Esophagus squamous epithelium (tissue), 5 donors: Measurements from ENCODE around the gene TTC23L. TPM values are rescaled to one million over a fixed set of nuclear protein-coding genes. Genes with fewer than 3 reads are reported as not detected.

Experiments
- DNase-seq: peaks from one replicate; lab custom pipeline; 2025; lab: John Stamatoyannopoulos, UW
- H3K27ac ChIP-seq, 4 donors: fragments of 200-600 bp; sonication (generic); one replicate each; pipeline ENCODE4 v1.5.1; 2016 to 2019; ENCODE audit warnings: mild to moderate bottlenecking in 1 of 4
- H3K27me3 ChIP-seq, 4 donors: fragments of 200-600 bp; sonication (generic); 1 replicate in 3 of 4; 2 replicates in 1 of 4; pipeline versions ENCODE4 v1.5.1 to v1.6.0; 2017 to 2021; ENCODE audit warnings: antibody characterized with exemption in 1 of 4
- H3K36me3 ChIP-seq, 3 donors: fragments of 200-600 bp; sonication (generic); one replicate each; pipeline ENCODE4 v1.5.1; 2016 to 2019
- H3K4me1 ChIP-seq, 3 donors: fragments of 200-600 bp; sonication (generic); one replicate each; pipeline ENCODE4 v1.5.1; 2017 to 2019
- H3K4me3 ChIP-seq, 4 donors: fragments of 200-600 bp; sonication (generic); 1 replicate in 3 of 4; 2 replicates in 1 of 4; pipeline ENCODE4 v1.5.1; 2016 to 2019; ENCODE audit warnings: mild to moderate bottlenecking in 2 of 4, moderate library complexity in 1 of 4
- H3K9me3 ChIP-seq, 3 donors: fragments of 200-600 bp; sonication (generic); one replicate each; pipeline ENCODE4 v1.5.1; 2016 to 2019
- CTCF ChIP-seq, 6 experiments: fragments of 450-650 bp in 4 of 6; fragments of 200-600 bp in 2 of 6; sonication (generic) in 2 of 6; IDR thresholded peaks; one replicate each; pipeline ENCODE4 v1.5.1; 2016 to 2019; ENCODE audit warnings: antibody characterized with exemption in 6 of 6, mild to moderate bottlenecking in 4 of 6, moderate library complexity in 4 of 6
- POLR2A ChIP-seq, 4 donors: fragments of 450-650 bp; IDR thresholded peaks; one replicate each; pipeline ENCODE4 v1.6.1; 2017; ENCODE audit warnings: antibody characterized with exemption in 4 of 4, mild to moderate bottlenecking in 4 of 4, moderate library complexity in 3 of 4
- WGBS, 2 donors: methylation state at CpG; one replicate each; pipeline ENCODE4 v1.1.5; 2018; 5-methylcytosine and 5-hydroxymethylcytosine counted together
- intact Hi-C: fragments of 100-400 bp; cut with DNase I; formaldehyde crosslinking; loops from one replicate; pipeline ENCODE4 v1.15.0; 2022
- total RNA-seq, 4 donors: library from RNA; depleted of rRNA; stranded (reverse); fragments of >200 nt; gene quantifications; one replicate each; pipeline ENCODE4 v1.1.0, GENCODE V29; 2016
- donor health status: DM: yes; HTN: yes; CAD: no.

Gene TTC23L
- total RNA-seq, 4 donors from 2014 or later: 0.09 to 0.19 TPM; not detected in 2

DNA sequence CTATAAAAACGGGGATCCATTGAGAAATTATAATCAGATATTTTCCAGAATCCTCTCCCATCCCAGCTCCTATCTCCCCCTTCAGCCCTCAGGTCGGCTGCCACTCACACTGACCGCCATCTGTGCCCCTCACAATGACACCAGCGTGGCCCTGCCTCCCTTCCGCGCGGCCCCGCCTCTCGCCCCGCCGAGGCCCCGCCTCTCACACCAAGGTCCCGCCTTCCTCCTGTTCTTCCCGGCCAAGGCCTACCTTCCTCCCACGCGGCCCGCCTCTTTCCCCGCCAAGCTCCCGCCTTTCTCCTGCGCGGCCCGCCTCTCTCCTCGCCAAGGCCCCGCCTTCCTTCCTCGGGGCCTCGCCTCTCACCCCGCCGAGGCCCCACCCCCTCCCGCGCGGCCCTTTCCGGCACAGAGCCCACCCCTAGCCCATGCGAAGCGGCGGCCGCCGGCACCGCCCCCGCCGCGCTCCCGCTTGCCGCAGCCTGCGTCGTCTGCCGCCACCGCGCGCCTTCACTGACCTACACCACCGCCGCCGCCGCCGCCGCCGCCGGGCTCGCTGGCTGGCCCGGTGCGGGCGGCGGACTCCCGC is 90.3 kb downstream of the TTC23L start, which contains the start of gene DNAJC21:
Gene DNAJC21, plus strand, starts transcription at position 426 of the 586 bp plus-strand sequence. CDS start 261 bp downstream, outside the sequence.
- no peak for TF ChIP-seq CTCF (IDR thresholded peaks at IDR 0.05)
- TF ChIP-seq POLR2A (IDR thresholded peaks at IDR 0.05): peak in 1 of 4 donors; percentile 20
- Histone ChIP-seq H3K4me1 (peaks cover 11 to 52% (median 25%) of the 10 kb centered on the region in 3 donors), H3K9me3 (no peaks in the 10 kb centered on the region), H3K27me3 (no peaks in the 10 kb centered on the region), H3K4me3 (peak within 1 kb of the TSS; percentile 82 to 95 (median 88)), H3K27ac (peak within 1 kb of the TSS; percentile 98 to 99 (median 98)), H3K36me3 (peaks cover 0 to 42% (median 0%) of the 10 kb centered on the region in 3 donors)
- DNase-seq: peak; percentile 87
- WGBS, 2 donors: 0% methylated on average over 27 to 31 of the region's 63 CpGs
- intact Hi-C loops: no loop called here

DNA sequence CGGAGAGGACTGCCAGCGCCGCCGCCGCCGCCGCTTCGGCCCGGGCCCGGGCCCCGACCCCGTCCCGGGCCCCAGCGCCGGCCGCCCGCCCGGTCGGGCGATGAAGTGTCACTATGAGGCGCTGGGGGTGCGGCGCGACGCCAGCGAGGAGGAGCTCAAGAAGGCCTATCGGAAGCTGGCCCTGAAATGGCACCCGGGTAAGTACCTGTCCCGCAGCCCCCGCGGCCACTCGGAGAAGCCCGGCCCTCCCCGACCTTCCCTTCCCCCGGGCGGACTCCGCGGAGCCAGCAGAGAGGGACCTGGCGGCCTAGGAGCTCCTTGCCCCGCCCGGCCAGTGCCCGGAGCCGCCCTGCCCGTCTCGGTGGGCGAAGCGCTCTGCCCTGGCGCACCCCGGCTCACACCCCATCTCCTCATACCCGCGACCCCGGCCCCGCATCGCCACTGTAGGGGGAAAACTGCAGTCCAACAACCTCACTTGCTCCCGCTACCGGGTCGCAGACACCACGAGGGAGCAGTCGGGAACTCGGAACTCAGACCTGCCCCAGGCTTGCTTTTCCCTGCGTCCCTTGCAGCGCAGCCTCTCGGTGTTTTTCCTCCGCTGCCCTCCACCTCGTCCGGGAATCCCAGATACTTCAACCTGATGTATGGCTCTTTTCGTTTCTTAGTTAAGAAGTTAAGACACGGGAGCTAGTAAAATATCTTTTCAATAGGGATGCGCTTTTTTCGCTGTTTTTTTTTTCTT is 90.9 kb downstream of the TTC23L start:
- H3K27me3 ChIP-seq: no peaks in the 10 kb centered on the region
- H3K4me3 ChIP-seq: peak overlapping the region; percentile 82 to 95 (median 88)
- DNase-seq: peak; percentile 41
- H3K9me3 ChIP-seq: no peaks in the 10 kb centered on the region
- no peak for TF ChIP-seq CTCF (IDR thresholded peaks at IDR 0.05)
- TF ChIP-seq POLR2A (IDR thresholded peaks at IDR 0.05): peak in 2 of 4 donors; percentile 69 to 74
- peaks cover 0 to 39% (median 0%) of the 10 kb centered on the region in 3 donors for H3K36me3 ChIP-seq
- peak overlapping the region; percentile 98 to 99 (median 98) for H3K27ac ChIP-seq
- intact Hi-C loops: no loop called here
- H3K4me1 ChIP-seq: peaks cover 11 to 46% (median 20%) of the 10 kb centered on the region in 3 donors
- WGBS, 2 donors: 0% methylated on average over 15 to 19 of the region's 70 CpGs

DNA sequence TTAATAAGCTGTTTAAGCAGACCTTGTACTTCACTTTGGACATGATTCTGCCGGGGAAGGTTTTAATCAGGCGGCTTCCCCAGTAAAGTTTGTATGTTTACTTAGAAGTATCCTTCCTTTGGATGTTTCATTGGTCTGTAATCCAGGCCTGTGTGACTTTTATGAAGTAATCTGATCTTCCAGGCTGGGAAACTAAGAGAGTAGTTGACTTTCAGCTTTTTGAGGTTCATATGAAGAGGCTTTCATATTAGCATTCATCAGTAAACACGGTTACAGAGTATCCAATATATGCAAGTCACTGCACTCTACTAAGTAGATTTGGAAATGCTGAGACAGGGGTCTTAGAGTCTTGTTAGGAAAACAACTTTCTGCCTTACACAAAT is 91.5 kb downstream of the TTC23L start:
- DNase-seq: no peak
- Histone ChIP-seq H3K4me3 (peak overlapping the region; percentile 82 to 95 (median 88)), H3K9me3 (no peaks in the 10 kb centered on the region), H3K27ac (peak overlapping the region; percentile 98 to 99 (median 98)), H3K4me1 (peaks cover 11 to 44% (median 20%) of the 10 kb centered on the region in 3 donors), H3K27me3 (no peaks in the 10 kb centered on the region), H3K36me3 (peaks cover 0 to 39% (median 0%) of the 10 kb centered on the region in 3 donors)
- intact Hi-C loops: no loop called here
- TF ChIP-seq CTCF (IDR thresholded peaks at IDR 0.05) (no peak), POLR2A (IDR thresholded peaks at IDR 0.05) (no peak)
- 0 to 1% methylated on average over 3 of the region's 3 CpGs for WGBS, 2 donors

- Histone ChIP-seq H3K27ac (peak overlapping the region in 3 of 4 donors; percentile 98 to 99 (median 98)), H3K9me3 (no peaks in the 10 kb centered on the region), H3K36me3 (peaks cover 0 to 39% (median 0%) of the 10 kb centered on the region in 3 donors), H3K4me3 (peak overlapping the region; percentile 82 to 95 (median 88)), H3K4me1 (peaks cover 11 to 44% (median 20%) of the 10 kb centered on the region in 3 donors), H3K27me3 (no peaks in the 10 kb centered on the region)
- DNase-seq: no peak
- intact Hi-C loops: no loop called here
- TF ChIP-seq CTCF (IDR thresholded peaks at IDR 0.05) (no peak), POLR2A (IDR thresholded peaks at IDR 0.05) (no peak)
- whole genome bisulfite sequencing, 2 donors: 58 to 67% methylated on average over 4 of the region's 4 CpGs
Observed at GRCh38 chr5:34930870-34931269, 91.9 kb downstream of the TTC23L start.

DNA sequence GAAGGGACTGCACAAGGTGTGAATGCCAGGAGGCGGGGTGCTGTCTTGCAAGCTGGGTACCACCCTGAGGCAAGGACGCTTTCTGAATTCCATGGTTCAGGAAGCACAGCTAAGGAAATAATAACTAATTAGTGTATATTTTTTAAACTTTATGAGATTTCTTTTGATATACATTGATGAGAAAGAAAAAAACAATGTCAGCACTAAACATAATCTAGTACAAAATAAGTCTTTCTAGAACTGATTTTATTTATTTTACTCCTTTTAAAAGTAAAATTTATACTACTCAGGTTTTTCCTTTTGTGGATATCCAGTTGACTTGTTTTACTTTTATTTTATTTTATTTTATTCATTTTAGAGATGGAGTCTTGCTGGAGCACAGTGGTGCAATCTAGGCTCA is 94.0 kb downstream of the TTC23L start:
- H3K4me1 ChIP-seq: peaks cover 11 to 44% (median 20%) of the 10 kb centered on the region in 3 donors
- H3K27me3 ChIP-seq: no peaks in the 10 kb centered on the region
- H3K36me3 ChIP-seq: peaks cover 0 to 45% (median 6%) of the 10 kb centered on the region in 3 donors
- no peak overlapping the region for H3K4me3 ChIP-seq
- intact Hi-C loops: no loop called here
- TF ChIP-seq POLR2A (IDR thresholded peaks at IDR 0.05) (no peak), CTCF (IDR thresholded peaks at IDR 0.05) (no peak)
- no peak overlapping the region for H3K27ac ChIP-seq
- WGBS, 2 donors: 88 to 90% methylated on average over 2 of the region's 2 CpGs
- H3K9me3 ChIP-seq: no peaks in the 10 kb centered on the region
- no peak for DNase-seq
